ENCODE results near the gene TFF3.

DNA sequence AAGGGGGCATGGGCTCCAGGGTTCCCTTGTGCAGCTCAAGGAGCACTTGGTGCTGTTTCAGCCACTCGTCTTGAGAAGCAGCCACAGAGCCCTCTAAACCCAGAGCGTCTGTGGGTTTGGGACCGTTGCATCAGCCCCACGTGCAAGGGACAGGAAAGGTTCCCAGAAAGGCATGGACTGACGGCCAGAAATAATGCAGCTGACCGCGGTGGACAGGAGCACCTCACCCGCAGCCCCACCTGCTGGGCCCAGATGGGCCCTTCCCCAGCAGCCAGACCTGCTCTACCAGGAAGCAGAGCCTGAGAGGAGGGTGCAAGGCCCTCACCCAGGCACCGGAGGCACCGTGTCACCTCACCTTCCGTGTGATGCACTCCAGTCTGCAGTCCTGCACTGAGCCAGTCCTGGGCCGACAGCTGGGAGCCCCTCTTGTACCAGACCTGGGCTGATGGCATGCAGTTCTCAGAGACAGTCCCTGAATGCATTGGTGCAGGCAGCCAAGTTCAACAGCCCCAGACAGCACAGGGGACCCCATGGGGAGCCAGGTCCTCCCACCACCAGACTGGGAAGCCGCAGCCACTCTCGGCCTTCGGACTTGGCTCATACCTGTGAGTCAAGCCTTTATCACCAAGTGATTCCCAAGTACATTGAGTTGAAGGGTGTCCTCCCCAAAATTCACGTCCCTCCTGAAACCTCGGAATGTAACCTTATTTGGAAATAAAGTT is 4.8 kb upstream of the TFF3 start:
- TF ChIP-seq SIN3A (IDR thresholded peaks at IDR 0.05; ENCODE audit: borderline replicate concordance, insufficient read depth, low read length), result no peak
- TF ChIP-seq FOXP2 (optimal IDR thresholded peaks at IDR 0.05; ENCODE audit: borderline replicate concordance, extremely low read depth, extremely low read length, insufficient read depth), result no peak
- no peak for TF ChIP-seq POLR2AphosphoS5 (IDR thresholded peaks at IDR 0.05; ENCODE audit: low read depth, low read length)

All from PFSK-1 (cell line).